ENCODE measurements around the gene TMEM44. TPM values are rescaled to one million over a fixed set of nuclear protein-coding genes. Genes with fewer than 3 reads are reported as not detected.

The TMEM44 gene
- total RNA-seq, 1 experiment from 2014 or later = 8.3 TPM

- no peak overlapping the region for H3K27ac Mint-ChIP-seq (ENCODE audit: low read depth, unreplicated experiment)
- no peaks in the 10 kb centered on the region for H3K4me1 Mint-ChIP-seq (ENCODE audit: insufficient read depth, unreplicated experiment)
- no peak for DNase-seq (ENCODE audit: unreplicated experiment)
- TF ChIP-seq CTCF (IDR thresholded peaks at IDR 0.05; ENCODE audit: unreplicated experiment) = no peak
- intact Hi-C loops (cut with micrococcal nuclease) = no loop called here
- H3K36me3 Mint-ChIP-seq (ENCODE audit: insufficient read depth, unreplicated experiment) = peaks cover 12% of the 10 kb centered on the region
- no peak overlapping the region for H3K4me3 Mint-ChIP-seq (ENCODE audit: unreplicated experiment)
- no TSS peak for BruUV-seq (replicated peaks)
- ChIA-PET CTCF (interaction anchor here (0.6 to 0.7 kb wide), 2 partner anchors 132 to 962 kb away, joined by 3 to 6 read pairs; no protein-coding TSS in a partner anchor), POLR2A (interaction anchor here (0.7 kb wide), 1 partner anchor 657 kb away, joined by 3 read pairs; no protein-coding TSS in a partner anchor)
- no peaks in the 10 kb centered on the region for H3K9me3 Mint-ChIP-seq (ENCODE audit: unreplicated experiment)
- no peaks in the 10 kb centered on the region for H3K27me3 Mint-ChIP-seq (ENCODE audit: insufficient read depth, unreplicated experiment)
Observed at GRCh38 chr3:194623449-194624290, 9.5 kb downstream of the TMEM44 start.

DNA sequence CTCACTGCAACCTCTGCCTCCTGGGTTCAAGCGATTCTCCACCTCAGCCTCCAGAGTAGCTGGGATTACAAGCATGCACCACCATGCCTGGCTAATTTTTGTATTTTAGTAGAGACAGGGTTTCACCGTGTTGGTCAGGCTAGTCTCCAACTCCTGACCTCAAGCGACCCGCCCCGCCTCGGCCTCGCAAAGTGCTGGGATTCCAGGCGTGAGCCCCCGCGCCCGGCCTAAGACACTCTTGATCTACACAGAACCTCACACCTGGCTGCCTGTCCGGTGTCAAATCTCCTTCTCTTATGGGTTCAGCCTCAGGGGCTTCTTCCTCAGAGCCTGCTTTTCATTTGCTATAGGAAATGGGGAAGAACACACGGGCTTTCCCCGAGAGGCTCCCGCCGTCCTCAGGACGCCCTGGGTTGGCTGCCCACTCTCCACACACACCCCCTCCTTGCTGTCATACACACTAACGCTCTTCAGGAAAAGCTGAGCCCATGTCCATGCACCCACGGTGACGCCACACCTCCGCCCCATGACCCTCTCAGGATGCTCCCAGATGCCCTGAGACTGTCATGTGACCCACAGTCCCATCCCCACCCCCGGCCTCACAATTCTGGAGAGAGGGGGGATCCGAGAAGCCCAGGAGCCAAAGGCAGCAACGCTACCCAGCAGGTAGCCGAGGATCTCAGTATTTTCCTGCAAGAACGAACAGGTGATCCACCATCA is 10.4 kb downstream of the TMEM44 start:
- H3K36me3 Mint-ChIP-seq (ENCODE audit: insufficient read depth, unreplicated experiment) = peaks cover 12% of the 10 kb centered on the region
- H3K27ac Mint-ChIP-seq (ENCODE audit: low read depth, unreplicated experiment) = no peak overlapping the region

DNA sequence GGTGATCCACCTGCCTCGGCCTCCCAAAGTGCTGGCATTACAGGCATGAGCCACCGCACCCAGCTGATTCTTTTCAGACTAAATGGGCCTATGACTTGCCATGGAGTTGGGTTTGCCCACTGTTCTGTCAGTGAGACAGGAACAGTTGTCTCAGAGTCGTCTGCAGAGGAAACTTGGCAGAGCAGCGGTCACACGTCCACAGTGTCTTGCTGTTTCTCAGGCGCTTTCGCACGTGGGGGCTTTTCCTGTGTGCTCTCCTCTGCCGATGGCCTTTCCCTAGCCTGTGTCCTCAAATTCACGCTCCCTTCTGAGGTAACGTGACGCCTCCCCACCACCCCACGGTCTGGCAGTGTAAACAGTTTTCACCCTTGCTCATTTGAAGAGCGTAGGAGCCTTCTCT is 11.3 kb downstream of the TMEM44 start:
- no peak overlapping the region for H3K4me3 Mint-ChIP-seq (ENCODE audit: unreplicated experiment)
- DNase-seq (ENCODE audit: unreplicated experiment) = no peak
- no peak for TF ChIP-seq CTCF (IDR thresholded peaks at IDR 0.05; ENCODE audit: unreplicated experiment)
- H3K27me3 Mint-ChIP-seq (ENCODE audit: insufficient read depth, unreplicated experiment) = no peaks in the 10 kb centered on the region
- POLR2A ChIA-PET = no interaction called here
- intact Hi-C loops (cut with micrococcal nuclease) = no loop called here
- H3K9me3 Mint-ChIP-seq (ENCODE audit: unreplicated experiment) = no peaks in the 10 kb centered on the region
- BruUV-seq (replicated peaks) = no TSS peak
- no peak overlapping the region for H3K27ac Mint-ChIP-seq (ENCODE audit: low read depth, unreplicated experiment)
- CTCF ChIA-PET = interaction anchor here (0.7 kb wide), 1 partner anchor 461 kb away, joined by 3 read pairs; no protein-coding TSS in a partner anchor
- no peaks in the 10 kb centered on the region for H3K4me1 Mint-ChIP-seq (ENCODE audit: insufficient read depth, unreplicated experiment)
- H3K36me3 Mint-ChIP-seq (ENCODE audit: insufficient read depth, unreplicated experiment) = peaks cover 12% of the 10 kb centered on the region

More for the DNA sequence above, 10.4 kb downstream of the TMEM44 start:
- BruUV-seq (replicated peaks) = no TSS peak
- Mint-ChIP-seq H3K9me3 (ENCODE audit: unreplicated experiment) (no peaks in the 10 kb centered on the region), H3K4me3 (ENCODE audit: unreplicated experiment) (no peak overlapping the region), H3K27me3 (ENCODE audit: insufficient read depth, unreplicated experiment) (no peaks in the 10 kb centered on the region), H3K4me1 (ENCODE audit: insufficient read depth, unreplicated experiment) (no peaks in the 10 kb centered on the region)
- no peak for TF ChIP-seq CTCF (IDR thresholded peaks at IDR 0.05; ENCODE audit: unreplicated experiment)
- DNase-seq (ENCODE audit: unreplicated experiment) = no peak
- intact Hi-C loops (cut with micrococcal nuclease) = no loop called here
- ChIA-PET CTCF (interaction anchor here (0.6 to 0.7 kb wide), 2 partner anchors 133 to 143 kb away, joined by 3 to 6 read pairs; no protein-coding TSS in a partner anchor), POLR2A (no interaction called here)

DNA sequence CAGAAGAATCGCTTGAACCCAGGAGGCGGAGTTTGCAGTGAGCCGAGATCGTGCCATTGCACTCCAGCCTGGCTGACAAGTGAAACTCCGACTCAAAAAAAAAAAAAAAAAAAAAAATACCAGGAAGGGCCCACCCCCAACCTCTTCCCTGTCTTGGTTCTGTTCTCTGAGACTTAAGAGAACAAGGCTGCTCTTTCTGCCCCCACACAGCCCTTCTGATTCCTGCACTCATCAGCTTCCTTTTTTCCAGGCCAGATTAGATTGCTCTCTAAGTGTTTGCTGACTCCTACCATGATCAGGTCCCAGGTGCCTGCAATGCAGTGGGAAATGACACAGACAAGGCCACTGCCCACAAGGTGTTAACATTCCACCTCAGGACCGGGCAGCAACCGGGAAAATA is 13.0 kb downstream of the TMEM44 start:
- DNase-seq (ENCODE audit: unreplicated experiment) = no peak
- H3K36me3 Mint-ChIP-seq (ENCODE audit: insufficient read depth, unreplicated experiment) = peaks cover 12% of the 10 kb centered on the region
- BruUV-seq (replicated peaks) = no TSS peak
- H3K27ac Mint-ChIP-seq (ENCODE audit: low read depth, unreplicated experiment) = no peak overlapping the region
- H3K4me3 Mint-ChIP-seq (ENCODE audit: unreplicated experiment) = no peak overlapping the region
- no peaks in the 10 kb centered on the region for H3K9me3 Mint-ChIP-seq (ENCODE audit: unreplicated experiment)
- H3K27me3 Mint-ChIP-seq (ENCODE audit: insufficient read depth, unreplicated experiment) = no peaks in the 10 kb centered on the region
- no peaks in the 10 kb centered on the region for H3K4me1 Mint-ChIP-seq (ENCODE audit: insufficient read depth, unreplicated experiment)
- intact Hi-C loops (cut with micrococcal nuclease) = no loop called here
- CTCF ChIA-PET = no interaction called here
- POLR2A ChIA-PET = no interaction called here
- TF ChIP-seq CTCF (IDR thresholded peaks at IDR 0.05; ENCODE audit: unreplicated experiment) = no peak
